ENCODE results near the gene GJA4. TPM values are rescaled to one million over a fixed set of nuclear protein-coding genes. Genes with fewer than 3 reads are reported as not detected.

The GJA4 gene
- total and polyA plus RNA-seq, 4 donors = 6.4 to 28.9 (median 19.3) TPM

DNA sequence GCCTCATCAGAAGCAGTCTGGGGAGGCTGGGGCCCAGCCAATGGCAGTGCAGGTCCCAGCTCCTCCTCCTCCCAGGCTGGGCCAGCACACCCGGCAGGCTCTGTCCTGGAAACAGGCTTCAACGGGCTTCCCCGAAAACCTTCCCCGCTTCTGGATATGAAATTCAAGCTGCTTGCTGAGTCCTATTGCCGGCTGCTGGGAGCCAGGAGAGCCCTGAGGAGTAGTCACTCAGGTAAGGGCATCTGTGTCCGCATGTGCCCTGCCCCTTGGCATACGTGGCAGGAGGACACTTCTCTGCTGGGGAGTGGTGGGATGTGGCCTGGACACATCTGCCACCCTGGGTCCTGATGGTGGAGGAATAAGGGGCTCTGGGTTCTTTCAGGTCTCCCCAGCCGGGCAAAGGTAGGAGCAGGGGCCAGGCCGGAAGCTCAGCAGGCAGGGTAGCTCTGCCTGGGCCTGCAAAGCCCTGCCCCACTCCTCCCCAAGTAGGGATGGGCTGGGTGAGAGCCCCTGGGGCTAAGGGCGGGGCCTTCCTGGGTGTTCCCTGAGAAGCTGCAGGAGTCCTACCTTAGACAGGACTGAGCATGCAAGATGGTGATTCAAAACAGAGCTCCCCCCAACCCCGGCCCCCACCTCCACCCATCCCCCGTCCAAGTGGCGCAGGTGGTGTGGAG is 37.7 kb upstream of the GJA4 start, which contains the start of gene GJB5:
TSS of gene GJB5 (plus strand) at position 84 of the 674 bp plus-strand sequence. CDS start 2,284 bp downstream, outside the sequence.
- no peak within 1 kb of the TSS for H3K27ac ChIP-seq (ENCODE audit: low read depth in 1 of 2, low read length in 1 of 2)
- no peak within 1 kb of the TSS for H3K4me3 ChIP-seq
- H3K9me3 ChIP-seq (ENCODE audit: control insufficient read depth in 4 of 4, insufficient read depth in 3 of 4, low read length in 3 of 4) = no peaks in the 10 kb centered on the region
- ATAC-seq (ENCODE audit: insufficient read depth, low FRiP score) (no peak), DNase-seq (no peak)
- no peaks in the 10 kb centered on the region for H3K27me3 ChIP-seq (ENCODE audit: control insufficient read depth in 3 of 3, insufficient read depth in 3 of 3, low read length in 2 of 3)
- no peaks in the 10 kb centered on the region for H3K36me3 ChIP-seq (ENCODE audit: control insufficient read depth in 4 of 4, insufficient read depth in 4 of 4, low read length in 4 of 4)
- WGBS, 2 donors = 78 to 80% methylated on average over 13 of the region's 13 CpGs
- TF ChIP-seq, protein P1, sequence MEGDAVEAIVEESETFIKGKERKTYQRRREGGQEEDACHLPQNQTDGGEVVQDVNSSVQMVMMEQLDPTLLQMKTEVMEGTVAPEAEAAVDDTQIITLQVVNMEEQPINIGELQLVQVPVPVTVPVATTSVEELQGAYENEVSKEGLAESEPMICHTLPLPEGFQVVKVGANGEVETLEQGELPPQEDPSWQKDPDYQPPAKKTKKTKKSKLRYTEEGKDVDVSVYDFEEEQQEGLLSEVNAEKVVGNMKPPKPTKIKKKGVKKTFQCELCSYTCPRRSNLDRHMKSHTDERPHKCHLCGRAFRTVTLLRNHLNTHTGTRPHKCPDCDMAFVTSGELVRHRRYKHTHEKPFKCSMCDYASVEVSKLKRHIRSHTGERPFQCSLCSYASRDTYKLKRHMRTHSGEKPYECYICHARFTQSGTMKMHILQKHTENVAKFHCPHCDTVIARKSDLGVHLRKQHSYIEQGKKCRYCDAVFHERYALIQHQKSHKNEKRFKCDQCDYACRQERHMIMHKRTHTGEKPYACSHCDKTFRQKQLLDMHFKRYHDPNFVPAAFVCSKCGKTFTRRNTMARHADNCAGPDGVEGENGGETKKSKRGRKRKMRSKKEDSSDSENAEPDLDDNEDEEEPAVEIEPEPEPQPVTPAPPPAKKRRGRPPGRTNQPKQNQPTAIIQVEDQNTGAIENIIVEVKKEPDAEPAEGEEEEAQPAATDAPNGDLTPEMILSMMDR (IDR thresholded peaks at IDR 0.05; ENCODE audit: control extremely low read depth, extremely low read depth) = no peak
- no peaks in the 10 kb centered on the region for H3K4me1 ChIP-seq (ENCODE audit: control insufficient read depth in 5 of 5, insufficient read depth in 5 of 5, low read length in 5 of 5)
- H3K9ac ChIP-seq (ENCODE audit: insufficient read depth in 1 of 2, low read length in 2 of 2) = no peak within 1 kb of the TSS

DNA sequence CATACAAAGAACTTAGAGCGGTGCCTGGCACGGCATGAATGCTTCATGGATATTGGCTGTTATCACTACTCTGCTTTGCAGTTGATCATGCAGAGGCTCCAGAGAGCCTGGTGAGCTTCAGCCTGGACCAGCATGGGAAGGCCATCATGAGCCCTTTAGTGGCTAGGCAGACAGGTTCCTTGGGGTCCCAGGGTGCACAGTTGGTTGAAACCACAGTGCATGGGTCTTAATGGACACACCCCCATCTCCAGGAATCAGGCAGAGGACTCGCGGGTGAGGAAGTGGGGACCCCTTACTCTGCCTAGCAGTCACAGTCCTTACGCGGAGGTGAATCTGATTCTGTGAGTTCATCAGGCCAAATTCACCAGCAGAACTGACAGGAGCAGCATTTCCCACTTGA is 36.8 kb upstream of the GJA4 start:
- Histone ChIP-seq H3K27ac (ENCODE audit: low read depth in 1 of 2, low read length in 1 of 2) (no peak overlapping the region), H3K4me1 (ENCODE audit: control insufficient read depth in 5 of 5, insufficient read depth in 5 of 5, low read length in 5 of 5) (no peaks in the 10 kb centered on the region), H3K9me3 (ENCODE audit: control insufficient read depth in 4 of 4, insufficient read depth in 3 of 4, low read length in 3 of 4) (peaks cover 0 to under 1% (median 0%) of the 10 kb centered on the region in 4 donors), H3K27me3 (ENCODE audit: control insufficient read depth in 3 of 3, insufficient read depth in 3 of 3, low read length in 2 of 3) (no peaks in the 10 kb centered on the region), H3K9ac (ENCODE audit: insufficient read depth in 1 of 2, low read length in 2 of 2) (no peak overlapping the region), H3K4me3 (no peak overlapping the region), H3K36me3 (ENCODE audit: control insufficient read depth in 4 of 4, insufficient read depth in 4 of 4, low read length in 4 of 4) (no peaks in the 10 kb centered on the region)
- TF ChIP-seq, protein P1 (IDR thresholded peaks at IDR 0.05; ENCODE audit: control extremely low read depth, extremely low read depth) = no peak
- WGBS, 2 donors = 92% methylated on average over 6 of the region's 6 CpGs
- ATAC-seq (ENCODE audit: insufficient read depth, low FRiP score) (no peak), DNase-seq (no peak)

DNA sequence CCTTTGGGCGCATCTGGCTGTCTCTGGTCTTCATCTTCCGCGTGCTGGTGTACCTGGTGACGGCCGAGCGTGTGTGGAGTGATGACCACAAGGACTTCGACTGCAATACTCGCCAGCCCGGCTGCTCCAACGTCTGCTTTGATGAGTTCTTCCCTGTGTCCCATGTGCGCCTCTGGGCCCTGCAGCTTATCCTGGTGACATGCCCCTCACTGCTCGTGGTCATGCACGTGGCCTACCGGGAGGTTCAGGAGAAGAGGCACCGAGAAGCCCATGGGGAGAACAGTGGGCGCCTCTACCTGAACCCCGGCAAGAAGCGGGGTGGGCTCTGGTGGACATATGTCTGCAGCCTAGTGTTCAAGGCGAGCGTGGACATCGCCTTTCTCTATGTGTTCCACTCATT is 35.4 kb upstream of the GJA4 start:
- Histone ChIP-seq H3K4me1 (ENCODE audit: control insufficient read depth in 5 of 5, insufficient read depth in 5 of 5, low read length in 5 of 5) (no peaks in the 10 kb centered on the region), H3K36me3 (ENCODE audit: control insufficient read depth in 4 of 4, insufficient read depth in 4 of 4, low read length in 4 of 4) (no peaks in the 10 kb centered on the region), H3K27me3 (ENCODE audit: control insufficient read depth in 3 of 3, insufficient read depth in 3 of 3, low read length in 2 of 3) (no peaks in the 10 kb centered on the region), H3K27ac (ENCODE audit: low read depth in 1 of 2, low read length in 1 of 2) (no peak overlapping the region), H3K4me3 (no peak overlapping the region), H3K9ac (ENCODE audit: insufficient read depth in 1 of 2, low read length in 2 of 2) (no peak overlapping the region), H3K9me3 (ENCODE audit: control insufficient read depth in 4 of 4, insufficient read depth in 3 of 4, low read length in 3 of 4) (peaks cover 0 to 6% (median 0%) of the 10 kb centered on the region in 4 donors)
- TF ChIP-seq, protein P1 (IDR thresholded peaks at IDR 0.05; ENCODE audit: control extremely low read depth, extremely low read depth) = no peak
- WGBS, 2 donors = 93 to 94% methylated on average over 21 of the region's 21 CpGs
- DNase-seq (no peak), ATAC-seq (ENCODE audit: insufficient read depth, low FRiP score) (no peak)
